K562 (cell line): Measurements from ENCODE around the gene NFATC1. TPM values are rescaled to one million over a fixed set of nuclear protein-coding genes. Genes with fewer than 3 reads are reported as not detected.

ENCODE experiments used
- ATAC-seq: fragments of 200-7000 bp; cut with Tn5 transposase; 3 replicates; pipeline ENCODE4 v1.9.1; 2020; ENCODE audit warnings: moderate library complexity
- BruUV-seq: library from RNA; stranded (reverse); fragments of 400-500 nt; replicated peaks from 2 replicates; lab custom pipeline; 2021; lab: Mats Ljungman, UMichigan
- CTCF ChIA-PET: fragments of 300-600 bp; formaldehyde crosslinking; extraction: SDS; loops from one replicate; lab custom pipeline; 2021; ENCODE audit warnings: low intra/inter-chr PET ratio; lab: Yijun Ruan, JAX
- POLR2A ChIA-PET: fragments of 300-600, 350-650 bp; sonication (Branson Sonifier 250); formaldehyde crosslinking; extraction: SDS; loops from one replicate; lab custom pipeline; 2021; ENCODE audit warnings: antibody characterized with exemption, inconsistent platforms; lab: Yijun Ruan, JAX
- DNase-seq, 4 experiments: peaks; one replicate each; pipeline versions ENCODE4 v3.0.0 to v3.0.0-alpha.2; 2011 to 2018; ENCODE audit warnings: low spot score in 3 of 4, mixed read lengths in 3 of 4; ENCODE audit errors: extremely low read depth in 1 of 4
- FAIRE-seq: peaks from 2 replicates; lab custom pipeline; 2011; peaks lifted over from hg19 to GRCh38; lab: Jason Lieb, UNC
- H2AFZ ChIP-seq: 2 replicates; pipeline ENCODE4 v1.6.0; 2011; ENCODE audit warnings: low read depth, low read length, control low read depth, inconsistent platforms
- H3K27ac ChIP-seq: fragments of 200-600 bp; 3 replicates; pipeline ENCODE4 v1.8.0; 2011; ENCODE audit warnings: low read depth, mild to moderate bottlenecking, control low read depth, inconsistent platforms, low read length, moderate library complexity, mixed read lengths; ENCODE audit errors: extremely low read depth
- H3K27me3 ChIP-seq, 2 experiments: fragments of 300-600 bp in 1 of 2; 2 replicates in 1 of 2; 3 replicates in 1 of 2; pipeline versions ENCODE4 v1.6.0 to v1.8.0; 2011; ENCODE audit warnings: inconsistent platforms in 2 of 2, low read length in 2 of 2, mild to moderate bottlenecking in 1 of 2, mixed read lengths in 1 of 2, moderate library complexity in 1 of 2; ENCODE audit not compliant: control insufficient read depth in 2 of 2, insufficient read depth in 2 of 2
- H3K36me3 ChIP-seq: fragments of 300-600 bp; 3 replicates; pipeline ENCODE4 v1.8.0; 2011; ENCODE audit warnings: mild to moderate bottlenecking, low read length, inconsistent platforms; ENCODE audit not compliant: control insufficient read depth, insufficient read depth
- H3K4me1 ChIP-seq, 2 experiments: fragments of 200-600 bp in 1 of 2; replicated peaks in 1 of 2; 2 replicates in 1 of 2; 3 replicates in 1 of 2; pipeline versions ENCODE4 v1.5.1 to v1.8.0; 2011; ENCODE audit warnings: inconsistent platforms in 2 of 2, low read length in 2 of 2, mild to moderate bottlenecking in 1 of 2, mixed read lengths in 1 of 2, moderate library complexity in 1 of 2; ENCODE audit not compliant: control insufficient read depth in 2 of 2, insufficient read depth in 2 of 2
- H3K4me2 ChIP-seq: 2 replicates; pipeline ENCODE4 v1.6.1; 2011; ENCODE audit warnings: low read length, control low read depth, inconsistent platforms, mixed read lengths; ENCODE audit not compliant: insufficient read depth
- H3K4me3 ChIP-seq: fragments of 200-600 bp; sonication (generic), shearing (Covaris generic); 2 replicates; pipeline ENCODE4 v1.5.1; 2016; ENCODE audit warnings: control low read depth, inconsistent platforms
- H3K79me2 ChIP-seq: fragments of 200-600 bp; 3 replicates; pipeline ENCODE4 v1.8.0; 2011; ENCODE audit warnings: low read length, inconsistent platforms; ENCODE audit not compliant: control insufficient read depth, insufficient read depth
- H3K9ac ChIP-seq, 2 experiments: 2 replicates each; pipeline versions ENCODE4 v1.6.0 to v1.6.1; 2011; ENCODE audit warnings: low read depth in 2 of 2, low read length in 2 of 2, control low read depth in 1 of 2, inconsistent platforms in 1 of 2, mild to moderate bottlenecking in 1 of 2, mixed read lengths in 1 of 2; ENCODE audit not compliant: insufficient read depth in 1 of 2
- H3K9me1 ChIP-seq: one replicate; pipeline ENCODE4 v1.6.0; 2011; ENCODE audit warnings: inconsistent platforms, mild to moderate bottlenecking, low read length, moderate library complexity; ENCODE audit not compliant: control insufficient read depth, insufficient read depth
- H3K9me3 ChIP-seq: replicated peaks from 2 replicates; pipeline ENCODE4 v1.5.1; 2011; ENCODE audit warnings: low read depth, low read length, inconsistent platforms; ENCODE audit not compliant: control insufficient read depth, insufficient read depth
- H4K20me1 ChIP-seq: replicated peaks from 2 replicates; pipeline ENCODE4 v1.6.1; 2011; ENCODE audit warnings: low read length, inconsistent platforms, mixed read lengths; ENCODE audit not compliant: control insufficient read depth, insufficient read depth
- GTF2F1 ChIP-seq: IDR thresholded peaks from 2 replicates; pipeline ENCODE4 v1.6.1; 2011; ENCODE audit warnings: low read depth, low read length, improper control_type of control experiment
- MIER1 ChIP-seq: fragments of 450-650 bp; IDR thresholded peaks from 2 replicates; pipeline ENCODE4 v1.6.1; 2016; ENCODE audit warnings: antibody characterized with exemption, mild to moderate bottlenecking, low read depth
- MTA1 ChIP-seq: fragments of 450-650 bp; IDR thresholded peaks from 2 replicates; pipeline ENCODE4 v1.6.1; 2017; ENCODE audit warnings: borderline replicate concordance
- NFXL1 ChIP-seq: fragments of 450-650 bp; formaldehyde crosslinking; IDR thresholded peaks from 2 replicates; pipeline ENCODE4 v1.4.0; 2021; ENCODE audit warnings: mild to moderate bottlenecking
- U2AF1 ChIP-seq: fragments of 200-400 bp; formaldehyde crosslinking; optimal IDR thresholded peaks from 2 replicates; pipeline ENCODE3; 2017; ENCODE audit warnings: mild to moderate bottlenecking, low read depth, low read length, moderate library complexity
- YY1 ChIP-seq, 3 experiments: IDR thresholded peaks; 2 replicates each; pipeline ENCODE4 v1.6.1; 2011; ENCODE audit warnings: low read length in 2 of 3, mild to moderate bottlenecking in 2 of 3, moderate library complexity in 2 of 3, borderline replicate concordance in 1 of 3, control low read depth in 1 of 3, low read depth in 1 of 3; ENCODE audit not compliant: insufficient read depth in 3 of 3, insufficient replicate concordance in 2 of 3, control insufficient read depth in 1 of 3, insufficient read length in 1 of 3; ENCODE audit errors: extremely low read depth in 1 of 3
- ZNF174 ChIP-seq: fragments of 250-450 bp; sonication (Bioruptor Pico); IDR thresholded peaks from 2 replicates; pipeline ENCODE4 v1.4.0; 2020; ENCODE audit warnings: mild to moderate bottlenecking
- ZNF444 ChIP-seq: fragments of 250-450 bp; sonication (Bioruptor Pico); IDR thresholded peaks from 2 replicates; pipeline ENCODE4 v1.4.0; 2020; ENCODE audit warnings: mild to moderate bottlenecking, moderate library complexity
- ZNF551 ChIP-seq: fragments of 250-450 bp; sonication (Bioruptor Pico); IDR thresholded peaks from 2 replicates; pipeline ENCODE4 v1.5.0; 2021; ENCODE audit warnings: mild to moderate bottlenecking, moderate library complexity
- WGBS: fragments of 100-300 bp; shearing (Covaris generic); methylation state at CpG from one replicate; pipeline ENCODE4 v1.1.6; 2016; ENCODE audit warnings: low coverage, mixed read lengths; ENCODE audit not compliant: insufficient coverage; ENCODE audit errors: missing lambda C conversion rate; 5-methylcytosine and 5-hydroxymethylcytosine counted together
- in situ Hi-C: fragments of 300-500 bp; cut with MboI; formaldehyde crosslinking; loops from 4 replicates; pipeline ENCODE4 v1.15.0; 2018; ENCODE audit warnings: inconsistent platforms, mixed read lengths
- intact Hi-C: fragments of 100-400 bp; cut with micrococcal nuclease; formaldehyde crosslinking; loops from 2 replicates; pipeline ENCODE4 v1.14.2; 2022
- polyA plus RNA-seq, 8 experiments: library from polyadenylated mRNA; depleted of rRNA in 4 of 8; stranded (reverse) in 5 of 8; unstranded in 3 of 8; fragments of >200 nt; fragmentation: Nextera tagmentation in 2 of 8; fragmentation: Illumina TruSeq in 1 of 8; extraction: Ambion mirVana in 2 of 8; extraction: Trizol in 1 of 8; gene quantifications; 2 replicates each; pipeline versions ENCODE4 v1.2.1 to v1.2.3, GENCODE V29; 2011 to 2014; ENCODE audit warnings: inconsistent platforms in 1 of 8, missing spikeins in 1 of 8
- total RNA-seq, 7 experiments: library from RNA; depleted of rRNA in 6 of 7; stranded (reverse); fragments of >200 nt in 6 of 7; fragmentation: Illumina TruSeq in 2 of 7; extraction: Trizol in 2 of 7; gene quantifications; 2 replicates each; pipeline versions ENCODE4 v1.2.1 to v1.2.3, GENCODE V29; 2011 to 2021; ENCODE audit warnings: low replicate concordance in 1 of 7
- TF ChIP-seq, protein P1 (sequence below): fragments of 450-650 bp; IDR thresholded peaks from 2 replicates; pipeline ENCODE4 v1.6.1; 2018; ENCODE audit not compliant: partially characterized antibody
- TF ChIP-seq, protein P2 (sequence below): fragments of 250-450 bp; sonication (Bioruptor Pico); IDR thresholded peaks from 2 replicates; pipeline ENCODE4 v1.5.0; 2021
- TF ChIP-seq, protein P3 (sequence below): fragments of 450-650 bp; IDR thresholded peaks from 2 replicates; pipeline ENCODE4 v1.7.1; 2018; ENCODE audit warnings: mild to moderate bottlenecking, low read depth; ENCODE audit not compliant: partially characterized antibody
- TF ChIP-seq, protein P4 (sequence below): fragments of 250-450 bp; sonication (Bioruptor Pico); IDR thresholded peaks from 2 replicates; pipeline ENCODE4 v1.4.0; 2020; ENCODE audit warnings: mild to moderate bottlenecking

The NFATC1 gene
- total and polyA plus RNA-seq, 9 of the 15 experiments (the other 6 are each of a cell fraction or from before 2014, with no cell fraction given) = 1.1 to 16.4 (median 2.5) TPM

DNA sequence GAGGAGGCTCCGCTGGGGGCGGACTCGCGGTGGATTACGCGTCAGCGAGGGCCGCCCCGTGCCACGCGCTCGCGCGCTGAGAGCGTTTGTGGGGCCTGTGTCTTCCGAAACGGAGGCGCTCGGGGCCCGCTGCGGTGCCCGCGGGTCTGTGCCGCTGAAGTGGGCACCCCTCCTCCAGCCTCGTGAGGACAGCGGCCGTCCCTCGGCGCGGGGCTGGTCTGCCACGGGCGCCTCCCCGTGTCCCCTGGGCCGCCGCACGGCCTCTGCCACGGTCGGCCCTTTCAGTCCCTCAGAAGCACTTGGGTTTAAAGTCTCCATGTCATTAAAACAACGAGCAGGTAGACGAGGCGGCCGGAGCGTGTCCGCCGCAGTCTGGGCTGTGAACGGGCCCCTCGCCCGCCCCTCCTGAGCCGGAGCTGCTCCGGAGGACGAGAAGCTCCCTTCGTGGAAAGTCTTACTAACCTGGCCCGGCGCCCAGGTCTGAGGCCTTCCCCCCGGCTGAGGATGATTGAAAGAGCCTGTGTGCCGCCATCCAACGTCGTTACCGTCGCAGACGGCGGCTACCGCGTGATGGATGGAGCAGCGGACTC, 97.6 kb downstream of the NFATC1 start:
- in situ Hi-C loops = no loop called here
- DNase-seq = no peak
- H3K79me2 ChIP-seq = no peaks in the 10 kb centered on the region
- ATAC-seq = no peak
- H2AFZ ChIP-seq = no peak overlapping the region
- no TSS peak for BruUV-seq
- FAIRE-seq = no peak
- H3K9me1 ChIP-seq = no peaks in the 10 kb centered on the region
- H3K9ac ChIP-seq = no peak overlapping the region
- H3K27me3 ChIP-seq = no peaks in the 10 kb centered on the region
- ChIA-PET POLR2A (no interaction called here), CTCF (no interaction called here)
- intact Hi-C loops = no loop called here
- peaks cover under 1% of the 10 kb centered on the region for H3K9me3 ChIP-seq
- H3K4me1 ChIP-seq = no peaks in the 10 kb centered on the region; a peak in 2 of 5 replicates
- WGBS = 100% methylated on average over 1 of the region's 65 CpGs
- H3K4me2 ChIP-seq = no peak overlapping the region
- H3K36me3 ChIP-seq = peaks cover 3% of the 10 kb centered on the region; the same call in 1 of the 3 replicates
- no peak overlapping the region for H3K27ac ChIP-seq
- H4K20me1 ChIP-seq = no peaks in the 10 kb centered on the region
- no peak overlapping the region for H3K4me3 ChIP-seq
- no peak for TF ChIP-seq NFXL1
- no peak for TF ChIP-seq ZNF444 (CRISPR knock-in tag)
- TF ChIP-seq, protein P1, sequence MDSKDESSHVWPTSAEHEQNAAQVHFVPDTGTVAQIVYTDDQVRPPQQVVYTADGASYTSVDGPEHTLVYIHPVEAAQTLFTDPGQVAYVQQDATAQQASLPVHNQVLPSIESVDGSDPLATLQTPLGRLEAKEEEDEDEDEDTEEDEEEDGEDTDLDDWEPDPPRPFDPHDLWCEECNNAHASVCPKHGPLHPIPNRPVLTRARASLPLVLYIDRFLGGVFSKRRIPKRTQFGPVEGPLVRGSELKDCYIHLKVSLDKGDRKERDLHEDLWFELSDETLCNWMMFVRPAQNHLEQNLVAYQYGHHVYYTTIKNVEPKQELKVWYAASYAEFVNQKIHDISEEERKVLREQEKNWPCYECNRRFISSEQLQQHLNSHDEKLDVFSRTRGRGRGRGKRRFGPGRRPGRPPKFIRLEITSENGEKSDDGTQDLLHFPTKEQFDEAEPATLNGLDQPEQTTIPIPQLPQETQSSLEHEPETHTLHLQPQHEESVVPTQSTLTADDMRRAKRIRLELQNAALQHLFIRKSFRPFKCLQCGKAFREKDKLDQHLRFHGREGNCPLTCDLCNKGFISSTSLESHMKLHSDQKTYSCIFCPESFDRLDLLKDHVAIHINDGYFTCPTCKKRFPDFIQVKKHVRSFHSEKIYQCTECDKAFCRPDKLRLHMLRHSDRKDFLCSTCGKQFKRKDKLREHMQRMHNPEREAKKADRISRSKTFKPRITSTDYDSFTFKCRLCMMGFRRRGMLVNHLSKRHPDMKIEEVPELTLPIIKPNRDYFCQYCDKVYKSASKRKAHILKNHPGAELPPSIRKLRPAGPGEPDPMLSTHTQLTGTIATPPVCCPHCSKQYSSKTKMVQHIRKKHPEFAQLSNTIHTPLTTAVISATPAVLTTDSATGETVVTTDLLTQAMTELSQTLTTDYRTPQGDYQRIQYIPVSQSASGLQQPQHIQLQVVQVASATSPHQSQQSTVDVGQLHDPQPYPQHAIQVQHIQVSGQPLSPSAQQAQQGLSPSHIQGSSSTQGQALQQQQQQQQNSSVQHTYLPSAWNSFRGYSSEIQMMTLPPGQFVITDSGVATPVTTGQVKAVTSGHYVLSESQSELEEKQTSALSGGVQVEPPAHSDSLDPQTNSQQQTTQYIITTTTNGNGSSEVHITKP = no peak
- TF ChIP-seq, protein P2, sequence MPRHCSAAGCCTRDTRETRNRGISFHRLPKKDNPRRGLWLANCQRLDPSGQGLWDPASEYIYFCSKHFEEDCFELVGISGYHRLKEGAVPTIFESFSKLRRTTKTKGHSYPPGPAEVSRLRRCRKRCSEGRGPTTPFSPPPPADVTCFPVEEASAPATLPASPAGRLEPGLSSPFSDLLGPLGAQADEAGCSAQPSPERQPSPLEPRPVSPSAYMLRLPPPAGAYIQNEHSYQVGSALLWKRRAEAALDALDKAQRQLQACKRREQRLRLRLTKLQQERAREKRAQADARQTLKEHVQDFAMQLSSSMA (CRISPR knock-in tag) = no peak
- no peak for TF ChIP-seq ZNF174 (CRISPR knock-in tag)
- TF ChIP-seq, protein P3, sequence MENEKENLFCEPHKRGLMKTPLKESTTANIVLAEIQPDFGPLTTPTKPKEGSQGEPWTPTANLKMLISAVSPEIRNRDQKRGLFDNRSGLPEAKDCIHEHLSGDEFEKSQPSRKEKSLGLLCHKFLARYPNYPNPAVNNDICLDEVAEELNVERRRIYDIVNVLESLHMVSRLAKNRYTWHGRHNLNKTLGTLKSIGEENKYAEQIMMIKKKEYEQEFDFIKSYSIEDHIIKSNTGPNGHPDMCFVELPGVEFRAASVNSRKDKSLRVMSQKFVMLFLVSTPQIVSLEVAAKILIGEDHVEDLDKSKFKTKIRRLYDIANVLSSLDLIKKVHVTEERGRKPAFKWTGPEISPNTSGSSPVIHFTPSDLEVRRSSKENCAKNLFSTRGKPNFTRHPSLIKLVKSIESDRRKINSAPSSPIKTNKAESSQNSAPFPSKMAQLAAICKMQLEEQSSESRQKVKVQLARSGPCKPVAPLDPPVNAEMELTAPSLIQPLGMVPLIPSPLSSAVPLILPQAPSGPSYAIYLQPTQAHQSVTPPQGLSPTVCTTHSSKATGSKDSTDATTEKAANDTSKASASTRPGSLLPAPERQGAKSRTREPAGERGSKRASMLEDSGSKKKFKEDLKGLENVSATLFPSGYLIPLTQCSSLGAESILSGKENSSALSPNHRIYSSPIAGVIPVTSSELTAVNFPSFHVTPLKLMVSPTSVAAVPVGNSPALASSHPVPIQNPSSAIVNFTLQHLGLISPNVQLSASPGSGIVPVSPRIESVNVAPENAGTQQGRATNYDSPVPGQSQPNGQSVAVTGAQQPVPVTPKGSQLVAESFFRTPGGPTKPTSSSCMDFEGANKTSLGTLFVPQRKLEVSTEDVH = no peak
- no peak for TF ChIP-seq U2AF1
- no peak for TF ChIP-seq MIER1
- TF ChIP-seq GTF2F1 = no peak
- no peak for TF ChIP-seq ZNF551
- TF ChIP-seq MTA1 = no peak
- TF ChIP-seq, protein P4, sequence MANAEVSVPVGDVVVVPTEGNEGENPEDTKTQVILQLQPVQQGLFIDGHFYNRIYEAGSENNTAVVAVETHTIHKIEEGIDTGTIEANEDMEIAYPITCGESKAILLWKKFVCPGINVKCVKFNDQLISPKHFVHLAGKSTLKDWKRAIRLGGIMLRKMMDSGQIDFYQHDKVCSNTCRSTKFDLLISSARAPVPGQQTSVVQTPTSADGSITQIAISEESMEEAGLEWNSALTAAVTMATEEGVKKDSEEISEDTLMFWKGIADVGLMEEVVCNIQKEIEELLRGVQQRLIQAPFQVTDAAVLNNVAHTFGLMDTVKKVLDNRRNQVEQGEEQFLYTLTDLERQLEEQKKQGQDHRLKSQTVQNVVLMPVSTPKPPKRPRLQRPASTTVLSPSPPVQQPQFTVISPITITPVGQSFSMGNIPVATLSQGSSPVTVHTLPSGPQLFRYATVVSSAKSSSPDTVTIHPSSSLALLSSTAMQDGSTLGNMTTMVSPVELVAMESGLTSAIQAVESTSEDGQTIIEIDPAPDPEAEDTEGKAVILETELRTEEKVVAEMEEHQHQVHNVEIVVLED (CRISPR knock-in tag) = no peak
- TF ChIP-seq YY1 (IDR thresholded peaks at IDR 0.05; ENCODE audit: borderline replicate concordance in 1 of 3, control insufficient read depth in 1 of 3, extremely low read depth in 1 of 3, insufficient read depth in 3 of 3, insufficient read length in 1 of 3, insufficient replicate concordance in 2 of 3, low read depth in 1 of 3, low read length in 2 of 3) = no peak
